ENCODE results near the gene CRHR2.

DNA sequence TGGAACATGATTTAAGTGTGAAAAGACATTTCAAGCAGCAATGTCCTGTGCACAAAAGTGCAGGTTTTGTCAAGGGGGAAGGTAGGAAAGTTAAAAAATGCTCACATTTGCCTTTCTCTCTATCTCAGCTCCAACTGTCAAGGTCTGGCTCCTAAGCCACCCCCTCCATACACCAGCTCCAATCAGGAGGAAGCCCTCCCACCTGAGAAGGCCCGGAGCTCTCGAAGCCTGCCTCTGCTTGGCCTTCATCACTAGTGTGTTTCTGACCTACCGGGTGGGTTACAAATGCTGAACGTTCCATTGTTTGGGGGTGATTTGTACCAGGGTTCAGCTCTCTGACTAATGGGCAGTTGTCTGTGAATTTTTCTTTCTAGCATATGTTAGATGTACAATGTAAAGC is 14.2 kb downstream of the CRHR2 start:
- no peak for TF ChIP-seq POLR2A (IDR thresholded peaks at IDR 0.05)
- TF ChIP-seq, protein P1, sequence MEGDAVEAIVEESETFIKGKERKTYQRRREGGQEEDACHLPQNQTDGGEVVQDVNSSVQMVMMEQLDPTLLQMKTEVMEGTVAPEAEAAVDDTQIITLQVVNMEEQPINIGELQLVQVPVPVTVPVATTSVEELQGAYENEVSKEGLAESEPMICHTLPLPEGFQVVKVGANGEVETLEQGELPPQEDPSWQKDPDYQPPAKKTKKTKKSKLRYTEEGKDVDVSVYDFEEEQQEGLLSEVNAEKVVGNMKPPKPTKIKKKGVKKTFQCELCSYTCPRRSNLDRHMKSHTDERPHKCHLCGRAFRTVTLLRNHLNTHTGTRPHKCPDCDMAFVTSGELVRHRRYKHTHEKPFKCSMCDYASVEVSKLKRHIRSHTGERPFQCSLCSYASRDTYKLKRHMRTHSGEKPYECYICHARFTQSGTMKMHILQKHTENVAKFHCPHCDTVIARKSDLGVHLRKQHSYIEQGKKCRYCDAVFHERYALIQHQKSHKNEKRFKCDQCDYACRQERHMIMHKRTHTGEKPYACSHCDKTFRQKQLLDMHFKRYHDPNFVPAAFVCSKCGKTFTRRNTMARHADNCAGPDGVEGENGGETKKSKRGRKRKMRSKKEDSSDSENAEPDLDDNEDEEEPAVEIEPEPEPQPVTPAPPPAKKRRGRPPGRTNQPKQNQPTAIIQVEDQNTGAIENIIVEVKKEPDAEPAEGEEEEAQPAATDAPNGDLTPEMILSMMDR (IDR thresholded peaks at IDR 0.05): no peak

Measured in heart left ventricle (tissue), 13 donors.